Natural killer cell (primary cell): ENCODE measurements around the gene DNMT3B. TPM values are rescaled to one million over a fixed set of nuclear protein-coding genes. Genes with fewer than 3 reads are reported as not detected.

Source experiments
- ATAC-seq, 3 donors: fragments of 150-1000 bp in 2 of 3; fragments of 200-7000 bp in 1 of 3; cut with Tn5 transposase; 1 replicate in 1 of 3; 2 replicates in 2 of 3; pipeline ENCODE4 v1.10.0; 2021; ENCODE audit warnings: mild to moderate bottlenecking in 2 of 3, moderate library complexity in 2 of 3
- DNase-seq, 2 donors: peaks; one replicate each; pipeline versions ENCODE4 v3.0.0 to v3.0.0-alpha.2; 2013 to 2021; ENCODE audit warnings: mixed read lengths in 1 of 2
- H3K27ac ChIP-seq: one replicate; pipeline ENCODE4 v1.5.1; 2013; ENCODE audit warnings: mild to moderate bottlenecking, low read length
- H3K27me3 ChIP-seq: one replicate; pipeline ENCODE4 v1.6.1; 2013; ENCODE audit warnings: low read length; ENCODE audit not compliant: control insufficient read depth, insufficient read depth
- H3K36me3 ChIP-seq: one replicate; pipeline ENCODE4 v1.6.1; 2013; ENCODE audit warnings: low read length; ENCODE audit not compliant: control insufficient read depth, insufficient read depth
- H3K4me1 ChIP-seq: one replicate; pipeline ENCODE4 v1.6.1; 2013; ENCODE audit warnings: low read length; ENCODE audit not compliant: control insufficient read depth, insufficient read depth
- H3K4me3 ChIP-seq: one replicate; pipeline ENCODE4 v1.5.1; 2013; ENCODE audit warnings: low read length
- H3K9me3 ChIP-seq: one replicate; pipeline ENCODE4 v1.6.1; 2013; ENCODE audit warnings: low read length; ENCODE audit not compliant: control insufficient read depth, insufficient read depth
- H3K27ac Mint-ChIP-seq, 2 donors: one replicate each; pipeline ENCODE4 v1.8.0; 2022; ENCODE audit warnings: mild to moderate bottlenecking in 2 of 2, mixed read lengths in 2 of 2, moderate library complexity in 1 of 2
- H3K27me3 Mint-ChIP-seq, 2 donors: one replicate each; pipeline ENCODE4 v1.8.0; 2022; ENCODE audit warnings: low read depth in 2 of 2, mixed read lengths in 2 of 2
- H3K36me3 Mint-ChIP-seq: one replicate; pipeline ENCODE4 v1.8.0; 2022; ENCODE audit warnings: mixed read lengths
- H3K4me1 Mint-ChIP-seq, 2 donors: one replicate each; pipeline ENCODE4 v1.8.0; 2022; ENCODE audit warnings: mixed read lengths in 2 of 2
- H3K4me3 Mint-ChIP-seq: one replicate; pipeline ENCODE4 v1.8.0; 2022; ENCODE audit warnings: mild to moderate bottlenecking, moderate library complexity, mixed read lengths
- H3K9me3 Mint-ChIP-seq, 2 donors: one replicate each; pipeline ENCODE4 v1.8.0; 2022; ENCODE audit warnings: mixed read lengths in 2 of 2
- WGBS: methylation state at CpG from one replicate; pipeline ENCODE4 v1.1.7; 2013; ENCODE audit warnings: missing lambda C conversion rate; ENCODE audit not compliant: insufficient coverage; 5-methylcytosine and 5-hydroxymethylcytosine counted together
- intact Hi-C: fragments of 100-400 bp; cut with micrococcal nuclease; formaldehyde crosslinking; loops from one replicate; pipeline ENCODE4 v1.14.2; 2022
- total RNA-seq, 4 donors: library from RNA; stranded (reverse); fragments of 120-200 nt in 1 of 4; gene quantifications; one replicate each; pipeline versions ENCODE4 v1.2.3 to v1.2.4, GENCODE V29; 2013 to 2022
- TF ChIP-seq, protein P1 (sequence below): fragments of 200-600 bp; IDR thresholded peaks from one replicate; pipeline ENCODE4 v1.8.0; 2022; ENCODE audit warnings: antibody characterized with exemption

Gene DNMT3B
- total RNA-seq, 3 donors from 2014 or later (not counting 1 experiment from before 2014, with no cell fraction given) = 0.42 to 0.68 (median 0.43) TPM

DNA sequence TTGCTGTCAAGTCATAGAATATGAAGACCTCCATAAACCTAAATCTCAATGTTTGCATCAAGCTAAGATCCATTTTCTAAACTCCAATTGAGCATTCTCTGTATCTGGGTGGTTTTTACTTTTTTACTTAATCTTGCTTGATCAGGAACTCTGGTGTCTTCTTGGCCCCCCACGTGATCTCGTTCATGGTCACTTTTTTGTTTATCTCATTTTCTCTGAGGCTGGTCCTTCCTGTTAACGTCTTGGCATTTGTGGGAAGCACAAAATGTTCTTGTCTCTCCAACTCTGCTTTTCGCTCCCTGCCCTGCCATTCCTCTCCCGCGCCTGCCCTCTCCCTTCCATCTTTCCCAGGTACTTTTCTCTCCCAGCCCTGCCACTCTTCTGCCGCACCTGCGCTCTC is 43.5 kb downstream of the DNMT3B start:
- no peak overlapping the region for H3K4me3 Mint-ChIP-seq
- H3K27ac Mint-ChIP-seq = no peak overlapping the region
- Histone ChIP-seq H3K9me3 (no peaks in the 10 kb centered on the region), H3K27ac (no peak overlapping the region), H3K27me3 (no peaks in the 10 kb centered on the region), H3K4me3 (no peak overlapping the region), H3K4me1 (no peaks in the 10 kb centered on the region), H3K36me3 (no peaks in the 10 kb centered on the region)
- 85% methylated on average over 8 of the region's 8 CpGs for WGBS
- ATAC-seq (no peak), DNase-seq (no peak)
- H3K27me3 Mint-ChIP-seq = no peaks in the 10 kb centered on the region
- intact Hi-C loops = no loop called here
- H3K9me3 Mint-ChIP-seq = no peaks in the 10 kb centered on the region
- H3K4me1 Mint-ChIP-seq = no peaks in the 10 kb centered on the region
- H3K36me3 Mint-ChIP-seq = no peaks in the 10 kb centered on the region
- TF ChIP-seq, protein P1, sequence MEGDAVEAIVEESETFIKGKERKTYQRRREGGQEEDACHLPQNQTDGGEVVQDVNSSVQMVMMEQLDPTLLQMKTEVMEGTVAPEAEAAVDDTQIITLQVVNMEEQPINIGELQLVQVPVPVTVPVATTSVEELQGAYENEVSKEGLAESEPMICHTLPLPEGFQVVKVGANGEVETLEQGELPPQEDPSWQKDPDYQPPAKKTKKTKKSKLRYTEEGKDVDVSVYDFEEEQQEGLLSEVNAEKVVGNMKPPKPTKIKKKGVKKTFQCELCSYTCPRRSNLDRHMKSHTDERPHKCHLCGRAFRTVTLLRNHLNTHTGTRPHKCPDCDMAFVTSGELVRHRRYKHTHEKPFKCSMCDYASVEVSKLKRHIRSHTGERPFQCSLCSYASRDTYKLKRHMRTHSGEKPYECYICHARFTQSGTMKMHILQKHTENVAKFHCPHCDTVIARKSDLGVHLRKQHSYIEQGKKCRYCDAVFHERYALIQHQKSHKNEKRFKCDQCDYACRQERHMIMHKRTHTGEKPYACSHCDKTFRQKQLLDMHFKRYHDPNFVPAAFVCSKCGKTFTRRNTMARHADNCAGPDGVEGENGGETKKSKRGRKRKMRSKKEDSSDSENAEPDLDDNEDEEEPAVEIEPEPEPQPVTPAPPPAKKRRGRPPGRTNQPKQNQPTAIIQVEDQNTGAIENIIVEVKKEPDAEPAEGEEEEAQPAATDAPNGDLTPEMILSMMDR = no peak

DNA sequence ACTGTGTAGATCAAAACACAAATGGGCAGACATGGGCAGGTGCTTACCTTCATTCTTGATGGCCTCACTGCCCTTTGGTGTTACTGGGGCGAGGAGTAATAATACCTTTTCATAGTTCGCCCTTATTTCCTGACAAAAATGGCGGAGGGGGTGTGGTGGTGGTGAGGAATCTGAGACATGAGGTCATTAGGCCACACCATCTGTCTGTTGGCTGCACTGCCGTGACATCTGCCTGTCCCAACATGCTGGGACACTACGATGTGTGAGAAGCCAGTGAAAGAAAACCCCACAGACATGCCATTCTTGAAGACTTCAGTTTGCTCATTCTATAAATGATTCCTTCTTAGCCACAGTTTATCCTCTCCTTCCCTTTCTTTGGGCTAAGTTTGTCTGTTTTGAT is 44.2 kb downstream of the DNMT3B start:
- DNase-seq = no peak
- no peaks in the 10 kb centered on the region for H3K27me3 ChIP-seq
- no peaks in the 10 kb centered on the region for H3K9me3 Mint-ChIP-seq
- no peaks in the 10 kb centered on the region for H3K4me1 Mint-ChIP-seq
- H3K36me3 ChIP-seq = no peaks in the 10 kb centered on the region
- ATAC-seq = no peak
- intact Hi-C loops = no loop called here
- H3K27ac ChIP-seq = no peak overlapping the region
- no peaks in the 10 kb centered on the region for H3K4me1 ChIP-seq
- no peak overlapping the region for H3K4me3 Mint-ChIP-seq
- H3K36me3 Mint-ChIP-seq = no peaks in the 10 kb centered on the region
- H3K27ac Mint-ChIP-seq = no peak overlapping the region
- 96% methylated on average over 5 of the region's 5 CpGs for WGBS
- no peak overlapping the region for H3K4me3 ChIP-seq
- no peaks in the 10 kb centered on the region for H3K27me3 Mint-ChIP-seq
- no peaks in the 10 kb centered on the region for H3K9me3 ChIP-seq
- TF ChIP-seq, protein P1 = no peak

DNA sequence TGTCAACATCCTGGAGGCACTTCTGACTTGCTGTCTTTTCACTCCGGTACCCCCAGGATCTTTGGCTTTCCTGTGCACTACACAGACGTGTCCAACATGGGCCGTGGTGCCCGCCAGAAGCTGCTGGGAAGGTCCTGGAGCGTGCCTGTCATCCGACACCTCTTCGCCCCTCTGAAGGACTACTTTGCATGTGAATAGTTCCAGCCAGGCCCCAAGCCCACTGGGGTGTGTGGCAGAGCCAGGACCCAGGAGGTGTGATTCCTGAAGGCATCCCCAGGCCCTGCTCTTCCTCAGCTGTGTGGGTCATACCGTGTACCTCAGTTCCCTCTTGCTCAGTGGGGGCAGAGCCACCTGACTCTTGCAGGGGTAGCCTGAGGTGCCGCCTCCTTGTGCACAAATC is 45.5 kb downstream of the DNMT3B start:
- Mint-ChIP-seq H3K27ac (no peak overlapping the region), H3K27me3 (no peaks in the 10 kb centered on the region), H3K9me3 (no peaks in the 10 kb centered on the region), H3K4me3 (no peak overlapping the region), H3K36me3 (no peaks in the 10 kb centered on the region), H3K4me1 (no peaks in the 10 kb centered on the region)
- DNase-seq = no peak
- 91% methylated on average over 9 of the region's 9 CpGs for WGBS
- Histone ChIP-seq H3K9me3 (no peaks in the 10 kb centered on the region), H3K4me1 (no peaks in the 10 kb centered on the region), H3K36me3 (no peaks in the 10 kb centered on the region), H3K27me3 (no peaks in the 10 kb centered on the region), H3K4me3 (no peak overlapping the region), H3K27ac (no peak overlapping the region)
- TF ChIP-seq, protein P1 = no peak
- no peak for ATAC-seq
- intact Hi-C loops = no loop called here

DNA sequence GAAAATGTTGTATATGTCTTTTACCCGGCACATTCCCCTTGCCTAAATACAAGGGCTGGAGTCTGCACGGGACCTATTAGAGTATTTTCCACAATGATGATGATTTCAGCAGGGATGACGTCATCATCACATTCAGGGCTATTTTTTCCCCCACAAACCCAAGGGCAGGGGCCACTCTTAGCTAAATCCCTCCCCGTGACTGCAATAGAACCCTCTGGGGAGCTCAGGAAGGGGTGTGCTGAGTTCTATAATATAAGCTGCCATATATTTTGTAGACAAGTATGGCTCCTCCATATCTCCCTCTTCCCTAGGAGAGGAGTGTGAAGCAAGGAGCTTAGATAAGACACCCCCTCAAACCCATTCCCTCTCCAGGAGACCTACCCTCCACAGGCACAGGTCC is 46.3 kb downstream of the DNMT3B start:
- Histone ChIP-seq H3K36me3 (no peaks in the 10 kb centered on the region), H3K4me3 (no peak overlapping the region), H3K4me1 (no peaks in the 10 kb centered on the region), H3K27ac (no peak overlapping the region), H3K9me3 (no peaks in the 10 kb centered on the region), H3K27me3 (no peaks in the 10 kb centered on the region)
- no peaks in the 10 kb centered on the region for H3K27me3 Mint-ChIP-seq
- no peaks in the 10 kb centered on the region for H3K9me3 Mint-ChIP-seq
- ATAC-seq (no peak), DNase-seq (no peak)
- H3K36me3 Mint-ChIP-seq = no peaks in the 10 kb centered on the region
- H3K4me1 Mint-ChIP-seq = no peaks in the 10 kb centered on the region
- H3K27ac Mint-ChIP-seq = no peak overlapping the region
- intact Hi-C loops = no loop called here
- H3K4me3 Mint-ChIP-seq = no peak overlapping the region
- WGBS = 86% methylated on average over 3 of the region's 4 CpGs
- TF ChIP-seq, protein P1 = no peak
